Measurements from ENCODE around the gene KLHL2.

- TF ChIP-seq CTCF (conservative IDR thresholded peaks at IDR 0.05; ENCODE audit: low read depth, low read length) (no peak), EZH2 (IDR thresholded peaks at IDR 0.05; ENCODE audit: borderline replicate concordance, low read depth, low read length, poor library complexity, severe bottlenecking) (no peak)
Measured at GRCh38 chr4:165308606-165309005, 101.2 kb downstream of the KLHL2 start.
